Omental fat pad (tissue), 4 donors: ENCODE measurements around the gene UNC45A. TPM values are rescaled to one million over a fixed set of nuclear protein-coding genes. Genes with fewer than 3 reads are reported as not detected.
A peak's percentile ranks its signal among the peaks of the same experiment; 100 is the strongest.

Source experiments
- ATAC-seq: fragments of 150-250 bp; one replicate; pipeline ENCODE4 v1.9.1; 2016; ENCODE audit warnings: mild to moderate bottlenecking, moderate library complexity; ENCODE audit not compliant: low FRiP score
- DNase-seq: peaks from one replicate; pipeline ENCODE4 v3.0.0-alpha.2; 2019; ENCODE audit warnings: low spot score
- total RNA-seq, 4 donors: library from RNA; depleted of rRNA; stranded (reverse); fragments of >200 nt; gene quantifications; one replicate each; pipeline ENCODE4 v1.1.0, GENCODE V29; 2016
- TF ChIP-seq, protein P1 (sequence below), 3 donors: fragments of 450-650 bp; IDR thresholded peaks; one replicate each; pipeline ENCODE4 v1.5.1; 2016 to 2017; ENCODE audit warnings: antibody characterized with exemption in 3 of 3, mild to moderate bottlenecking in 3 of 3, moderate library complexity in 2 of 3

Gene UNC45A
- total RNA-seq, 4 donors from 2014 or later, result 40.8 to 61.5 (median 48.8) TPM

DNA sequence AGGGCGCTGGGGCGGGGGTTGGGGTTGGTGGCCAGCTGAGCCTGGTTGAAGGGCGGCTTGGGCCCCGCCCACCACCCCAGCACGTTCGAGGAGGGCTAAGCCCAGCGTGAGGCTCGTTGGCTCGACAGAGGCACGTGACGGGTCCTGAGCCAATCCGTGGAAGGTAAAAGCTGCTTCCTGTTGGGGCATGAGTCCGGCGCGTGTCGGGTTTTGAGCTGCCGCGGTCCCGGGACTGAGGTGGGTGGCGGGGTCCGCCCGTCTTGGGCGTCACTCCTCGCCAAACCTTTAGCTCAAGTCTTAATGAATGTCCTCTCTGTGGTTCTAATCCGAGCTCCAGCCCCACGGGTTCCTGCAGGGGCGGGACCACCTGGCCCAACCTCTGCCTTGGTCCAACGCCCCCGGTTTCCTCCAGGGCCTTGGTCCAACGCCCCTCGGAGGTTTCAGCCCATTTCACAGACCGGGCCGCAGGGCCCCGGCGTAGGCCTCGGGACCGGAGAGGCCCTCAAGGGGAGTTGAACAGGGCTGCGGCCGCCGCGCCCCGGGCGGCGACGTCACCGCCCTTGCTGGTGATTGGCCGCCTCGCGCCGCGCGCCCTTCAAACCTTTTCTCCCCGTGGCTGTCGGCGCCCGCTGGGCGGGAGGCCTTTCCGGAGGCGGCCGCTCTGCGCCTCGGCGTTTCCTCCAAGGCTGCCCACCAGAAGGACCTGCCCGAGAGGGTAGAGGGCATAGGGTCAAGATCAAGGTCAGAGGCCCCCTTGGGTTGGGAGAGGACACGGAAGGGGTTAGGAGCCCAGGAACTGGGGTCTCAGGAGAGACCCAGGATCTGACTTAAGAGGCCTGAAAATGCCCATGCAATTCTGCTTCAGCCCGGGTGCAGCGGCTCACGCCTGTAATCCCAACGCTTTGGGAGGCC, 19.9 kb downstream of the UNC45A start, which contains the start of gene RCCD1:
Gene RCCD1, plus strand, starts transcription at position 173 of the 912 bp plus-strand sequence. CDS start 1,851 bp downstream, outside the sequence.
- TF ChIP-seq, protein P1, sequence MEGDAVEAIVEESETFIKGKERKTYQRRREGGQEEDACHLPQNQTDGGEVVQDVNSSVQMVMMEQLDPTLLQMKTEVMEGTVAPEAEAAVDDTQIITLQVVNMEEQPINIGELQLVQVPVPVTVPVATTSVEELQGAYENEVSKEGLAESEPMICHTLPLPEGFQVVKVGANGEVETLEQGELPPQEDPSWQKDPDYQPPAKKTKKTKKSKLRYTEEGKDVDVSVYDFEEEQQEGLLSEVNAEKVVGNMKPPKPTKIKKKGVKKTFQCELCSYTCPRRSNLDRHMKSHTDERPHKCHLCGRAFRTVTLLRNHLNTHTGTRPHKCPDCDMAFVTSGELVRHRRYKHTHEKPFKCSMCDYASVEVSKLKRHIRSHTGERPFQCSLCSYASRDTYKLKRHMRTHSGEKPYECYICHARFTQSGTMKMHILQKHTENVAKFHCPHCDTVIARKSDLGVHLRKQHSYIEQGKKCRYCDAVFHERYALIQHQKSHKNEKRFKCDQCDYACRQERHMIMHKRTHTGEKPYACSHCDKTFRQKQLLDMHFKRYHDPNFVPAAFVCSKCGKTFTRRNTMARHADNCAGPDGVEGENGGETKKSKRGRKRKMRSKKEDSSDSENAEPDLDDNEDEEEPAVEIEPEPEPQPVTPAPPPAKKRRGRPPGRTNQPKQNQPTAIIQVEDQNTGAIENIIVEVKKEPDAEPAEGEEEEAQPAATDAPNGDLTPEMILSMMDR (IDR thresholded peaks at IDR 0.05), result no peak
- peak; percentile 78 for DNase-seq
- peak; percentile 93 for ATAC-seq

DNA sequence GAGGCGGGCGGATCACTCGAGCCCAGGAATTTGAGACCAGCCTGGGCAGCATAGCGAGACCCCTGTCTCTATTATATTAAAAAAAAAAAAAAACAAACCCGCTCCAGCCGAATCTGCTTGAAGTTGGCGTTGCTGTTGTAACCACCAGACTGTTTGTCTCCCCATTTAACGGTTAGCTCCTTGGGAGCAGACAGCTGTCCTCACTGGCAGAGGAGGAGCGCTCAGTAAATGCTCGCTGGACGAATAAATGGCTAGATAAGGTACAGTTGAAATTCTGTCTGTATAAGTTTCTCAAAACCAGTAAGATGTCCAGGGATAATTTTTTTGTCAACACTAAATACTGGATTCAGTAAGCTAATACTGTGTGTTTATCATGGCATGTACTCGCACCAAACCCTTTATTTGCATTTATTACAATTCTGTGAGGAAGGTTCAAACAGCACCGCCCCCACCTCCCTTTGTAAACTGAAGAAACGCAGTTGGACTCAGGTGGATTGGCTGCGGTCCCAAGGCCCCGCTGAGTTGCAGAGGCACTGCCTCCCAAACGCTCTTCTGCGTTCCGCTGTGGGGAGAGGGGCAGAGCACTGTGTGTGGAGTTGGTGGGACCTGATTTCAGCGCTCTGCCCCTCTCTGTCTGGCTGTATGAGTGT, 20.7 kb downstream of the UNC45A start:
- ATAC-seq (no peak), DNase-seq (no peak)
- TF ChIP-seq, protein P1 (IDR thresholded peaks at IDR 0.05), result no peak

DNA sequence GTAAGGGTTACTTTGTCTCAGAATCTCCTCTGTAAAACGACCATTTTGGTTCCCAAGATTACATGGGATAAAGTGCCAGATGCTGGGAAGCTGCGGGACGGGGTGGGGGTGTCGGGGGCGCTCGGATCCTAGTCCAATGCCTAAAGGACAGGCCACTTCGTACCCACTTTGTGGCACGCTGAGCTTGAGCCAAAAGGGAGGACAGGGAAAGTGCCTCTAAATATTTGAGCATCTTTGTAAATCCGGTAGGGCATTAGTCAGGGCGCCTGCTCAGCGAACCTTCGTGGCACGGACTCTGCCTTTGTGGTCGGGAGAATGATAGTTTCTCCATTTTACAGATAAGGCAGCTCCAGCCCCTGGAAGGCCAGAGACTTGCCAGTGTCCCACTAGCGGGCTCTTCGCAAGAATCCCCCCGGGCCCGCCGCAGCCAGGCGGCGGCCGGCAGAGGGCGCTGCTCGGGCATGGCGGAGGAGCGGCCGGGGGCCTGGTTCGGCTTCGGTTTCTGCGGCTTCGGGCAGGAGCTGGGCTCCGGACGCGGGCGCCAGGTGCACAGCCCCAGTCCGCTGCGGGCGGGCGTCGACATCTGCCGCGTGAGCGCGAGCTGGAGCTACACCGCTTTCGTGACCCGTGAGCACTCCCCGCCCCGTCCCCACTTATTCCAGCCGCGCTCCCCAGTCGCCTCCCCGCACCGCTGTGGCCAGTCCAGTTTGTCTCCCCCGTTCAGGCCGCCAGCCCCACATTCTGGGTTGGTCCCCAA, 21.4 kb downstream of the UNC45A start:
- ATAC-seq, result peak; percentile 59
- TF ChIP-seq, protein P1 (IDR thresholded peaks at IDR 0.05), result peak in 1 of 3 donors; percentile 80
- DNase-seq, result peak; percentile 63

DNA sequence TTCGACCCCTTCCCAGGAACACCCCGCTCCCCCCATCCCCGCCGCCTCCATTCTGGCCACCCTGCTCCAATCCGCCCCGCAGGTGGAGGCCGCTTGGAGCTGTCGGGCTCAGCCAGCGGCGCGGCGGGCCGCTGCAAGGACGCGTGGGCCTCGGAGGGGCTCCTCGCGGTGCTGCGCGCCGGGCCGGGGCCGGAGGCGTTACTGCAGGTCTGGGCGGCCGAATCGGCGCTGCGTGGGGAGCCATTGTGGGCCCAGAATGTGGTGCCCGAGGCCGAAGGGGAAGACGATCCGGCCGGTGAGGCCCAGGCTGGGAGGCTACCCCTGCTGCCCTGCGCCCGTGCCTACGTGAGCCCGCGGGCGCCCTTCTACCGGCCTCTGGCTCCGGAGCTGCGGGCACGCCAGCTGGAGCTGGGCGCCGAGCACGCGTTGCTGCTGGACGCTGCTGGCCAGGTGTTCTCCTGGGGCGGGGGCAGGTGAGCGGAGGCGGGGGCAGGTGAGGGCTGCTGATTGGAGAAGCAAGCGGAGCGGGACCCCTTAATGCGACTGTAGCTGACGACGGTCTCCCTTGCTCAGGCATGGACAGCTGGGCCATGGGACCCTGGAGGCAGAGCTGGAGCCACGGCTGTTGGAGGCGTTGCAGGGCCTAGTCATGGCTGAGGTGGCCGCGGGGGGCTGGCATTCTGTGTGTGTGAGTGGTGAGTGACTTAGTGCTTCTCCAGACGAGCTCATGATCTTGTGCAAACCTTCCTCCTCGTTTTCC, 22.1 kb downstream of the UNC45A start:
- TF ChIP-seq, protein P1 (IDR thresholded peaks at IDR 0.05), result no peak
- ATAC-seq, result peak; percentile 25
- no peak for DNase-seq

DNA sequence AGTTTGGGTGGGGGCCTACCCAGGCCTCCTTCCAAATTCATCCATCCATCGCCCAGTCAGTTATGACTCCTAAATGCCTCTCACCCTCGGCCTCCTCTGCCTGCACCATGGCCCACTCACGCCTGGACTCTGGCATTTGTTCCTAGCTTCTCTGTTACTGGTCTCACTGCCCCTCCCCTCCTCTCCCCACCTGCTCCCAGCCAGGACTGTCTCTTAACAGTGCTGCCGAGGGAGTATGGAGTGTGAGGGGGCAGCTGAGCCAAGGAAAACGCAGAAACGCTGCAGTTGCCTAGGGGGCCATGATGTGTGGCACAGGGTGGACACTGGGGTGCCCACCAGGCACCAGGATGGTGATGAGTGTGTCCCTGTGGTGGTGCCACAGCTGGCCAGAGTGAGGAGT, 22.7 kb downstream of the UNC45A start:
- TF ChIP-seq, protein P1 (IDR thresholded peaks at IDR 0.05), result no peak
- DNase-seq, result no peak
- no peak for ATAC-seq

DNA sequence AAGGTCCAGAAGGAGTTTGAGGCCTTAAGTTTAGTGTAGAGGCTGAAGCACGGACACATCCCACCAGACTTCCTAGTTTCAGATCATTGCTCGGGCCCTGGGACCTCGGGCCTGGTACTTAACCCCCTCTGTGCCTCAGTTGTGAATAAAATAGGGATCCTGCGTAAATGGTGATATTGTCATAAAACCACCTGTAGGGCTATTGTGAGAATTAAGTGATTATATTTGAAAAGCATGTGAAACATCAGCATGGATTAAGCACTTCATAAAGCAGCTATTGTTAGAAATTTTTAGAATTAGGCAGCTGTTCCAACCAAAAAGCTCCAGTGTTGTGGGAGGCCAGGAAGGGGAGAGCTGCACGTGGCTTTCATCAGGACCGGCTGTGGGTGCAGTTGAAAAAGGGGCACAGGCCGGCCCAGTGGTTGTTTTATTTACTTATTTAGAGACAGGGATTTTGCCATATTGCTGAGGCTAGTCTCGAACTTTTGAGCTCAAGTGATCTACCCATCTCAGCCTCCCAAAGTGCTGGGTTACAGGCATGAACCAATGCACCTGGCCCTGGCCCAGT, 24.0 kb downstream of the UNC45A start:
- TF ChIP-seq, protein P1 (IDR thresholded peaks at IDR 0.05), result no peak
- DNase-seq, result no peak
- no peak for ATAC-seq
